Heart right ventricle (tissue), 16 donors: ENCODE results near the gene STAT5B. TPM values are rescaled to one million over a fixed set of nuclear protein-coding genes. Genes with fewer than 3 reads are reported as not detected.

ENCODE experiments used
- ATAC-seq, 8 donors: fragments of 200-7000 bp; cut with Tn5 transposase; one replicate each; pipeline ENCODE4 v1.9.1; 2020; ENCODE audit warnings: mild to moderate bottlenecking in 8 of 8, moderate library complexity in 8 of 8, moderate number of reproducible peaks in 1 of 8
- DNase-seq, 2 donors: peaks; one replicate each; pipeline ENCODE4 v3.0.0-alpha.2; 2020
- H3K27ac ChIP-seq, 10 donors: fragments of 200-600 bp; sonication (generic) in 2 of 10; one replicate each; pipeline versions ENCODE4 v1.5.0 to v1.8.0; 2020 to 2022; ENCODE audit warnings: mild to moderate bottlenecking in 3 of 10
- H3K27me3 ChIP-seq, 7 donors: fragments of 200-600 bp; one replicate each; pipeline ENCODE4 v1.8.0; 2021 to 2022; ENCODE audit warnings: mild to moderate bottlenecking in 2 of 7
- H3K36me3 ChIP-seq, 9 donors: fragments of 200-600 bp; sonication (generic) in 1 of 9; one replicate each; pipeline versions ENCODE4 v1.5.0 to v1.8.0; 2020 to 2022; ENCODE audit warnings: mild to moderate bottlenecking in 2 of 9
- H3K4me1 ChIP-seq, 9 donors: fragments of 200-600 bp; sonication (generic) in 1 of 9; one replicate each; pipeline versions ENCODE4 v1.5.0 to v1.8.0; 2020 to 2022; ENCODE audit warnings: mild to moderate bottlenecking in 4 of 9
- H3K4me3 ChIP-seq, 10 donors: fragments of 200-600 bp; sonication (generic) in 2 of 10; one replicate each; pipeline versions ENCODE4 v1.5.0 to v1.8.0; 2020 to 2022; ENCODE audit warnings: mild to moderate bottlenecking in 7 of 10, moderate library complexity in 2 of 10
- H3K9me3 ChIP-seq, 11 donors: fragments of 200-600 bp in 10 of 11; sonication (generic) in 2 of 11; one replicate each; pipeline versions ENCODE4 v1.5.0 to v1.8.0; 2013 to 2022; ENCODE audit warnings: mild to moderate bottlenecking in 2 of 11, control low read depth in 1 of 11, moderate library complexity in 1 of 11
- CTCF ChIP-seq, 9 donors: fragments of 200-600 bp; sonication (generic) in 2 of 9; IDR thresholded peaks; one replicate each; pipeline versions ENCODE4 v1.5.0 to v1.8.0; 2021 to 2022; ENCODE audit warnings: antibody characterized with exemption in 9 of 9, mild to moderate bottlenecking in 5 of 9, moderate library complexity in 1 of 9
- WGBS, 2 donors: extraction: QIAGEN DNeasy Blood & Tissue Kit; methylation state at CpG; one replicate each; pipeline ENCODE4 v1.1.7; 2013; ENCODE audit warnings: inconsistent platforms in 1 of 2; 5-methylcytosine and 5-hydroxymethylcytosine counted together
- intact Hi-C, 10 donors: fragments of 100-400 bp; cut with DNase I; formaldehyde crosslinking; loops; one replicate each; pipeline versions ENCODE4 v1.11.1 to v1.14.2; 2022
- polyA plus RNA-seq, 2 donors: library from polyadenylated mRNA; stranded (reverse); fragments of 200-250 nt; gene quantifications; one replicate each; pipeline ENCODE4 v1.2.3, GENCODE V29; 2013
- total RNA-seq, 10 donors: library from RNA; stranded (reverse); fragmentation: NEBNext Ultra II Directional in 3 of 10; extraction: Animal tissue kit (Norgen Biotek cat#: 25700) in 3 of 10; gene quantifications; one replicate each; pipeline versions ENCODE4 v1.2.1 to v1.2.4, GENCODE V29; 2021 to 2023
- donor health status: Arrhythmogenic right ventricular cardiomyopathy.
- donor health status: ischemic (EF 13 %, LVEDD 7.1; RV severe dilation, severe dysfunction).
- donor health status: healthy with polysubstance abuse.
- donor health status: DM: no; HTN: yes; CAD: no.
- donor health status: DM: no; HTN: no; CAD: no.
- donor health status: ischemic (EF 25% LVEDD 6.9; RV normal size, moderate dysfunction).
- donor health status: ischemic (EF 25% LVEDD 5.7; RV mildly dilated, moderate dysfunction).
- donor health status: healthy.
- donor health status: DM: yes; HTN: yes; CAD: no.
- donor health status: Ischemic cardiomyopathy.
- donor health status: ischemic (EF 35%, LVEDD 5.7; RV mildly dilated, moderate dysfunction).
- donor health status: nonischemic (EF 11% LVEDD 7.7; RV severe dilation, severe dysfunction).
- donor health status: DM: yes; HTN: yes; CAD: no.
- donor health status: PGD.
- donor health status: ischemic (EF 29% LVEDD 5.4; RV normal size, mild dysfunction).
- donor health status: nonischemic (EF 23%, LVEDD 6.1; RV moderate dilation, normal function).

STAT5B gene
- total and polyA plus RNA-seq, 12 donors, result 14.4 to 34.7 (median 30.1) TPM

GRCh38 chr17:42192189-42193126, 83.7 kb downstream of the STAT5B start:
- Histone ChIP-seq H3K27me3 (no peaks in the 10 kb centered on the region), H3K9me3 (no peaks in the 10 kb centered on the region), H3K27ac (peak overlapping the region in 1 of 10 donors; percentile 10), H3K4me1 (peaks cover 6 to 32% (median 16%) of the 10 kb centered on the region in 9 donors), H3K36me3 (peaks cover 0 to 20% (median 0%) of the 10 kb centered on the region in 9 donors), H3K4me3 (peak overlapping the region in 1 of 10 donors; percentile 82)
- WGBS, 2 donors, result 91 to 94% methylated on average over 23 of the region's 23 CpGs
- ATAC-seq (no peak), DNase-seq (no peak)
- intact Hi-C loops, result no loop called here
- TF ChIP-seq CTCF (IDR thresholded peaks at IDR 0.05), result no peak

- no peaks in the 10 kb centered on the region for H3K27me3 ChIP-seq
- WGBS, 2 donors, result 98 to 99% methylated on average over 5 of the region's 5 CpGs
- TF ChIP-seq CTCF (IDR thresholded peaks at IDR 0.05), result no peak
- intact Hi-C loops, result no loop called here
- no peaks in the 10 kb centered on the region for H3K9me3 ChIP-seq
- H3K4me1 ChIP-seq, result peaks cover 6 to 32% (median 16%) of the 10 kb centered on the region in 9 donors
- peaks cover 0 to 20% (median 0%) of the 10 kb centered on the region in 9 donors for H3K36me3 ChIP-seq
- no peak overlapping the region for H3K27ac ChIP-seq
- ATAC-seq, result no peak
- no peak for DNase-seq
- no peak overlapping the region for H3K4me3 ChIP-seq
Observed at GRCh38 chr17:42191275-42191608, 84.9 kb downstream of the STAT5B start.

- Histone ChIP-seq H3K9me3 (no peaks in the 10 kb centered on the region), H3K4me3 (no peak overlapping the region), H3K36me3 (peaks cover 0 to 20% (median 0%) of the 10 kb centered on the region in 9 donors), H3K4me1 (peaks cover 6 to 32% (median 16%) of the 10 kb centered on the region in 9 donors), H3K27me3 (no peaks in the 10 kb centered on the region), H3K27ac (no peak overlapping the region)
- ATAC-seq (no peak), DNase-seq (no peak)
- 88 to 90% methylated on average over 17 of the region's 17 CpGs for WGBS, 2 donors
- intact Hi-C loops, result no loop called here
- TF ChIP-seq CTCF (IDR thresholded peaks at IDR 0.05), result no peak
Observed at GRCh38 chr17:42190491-42191274, 85.5 kb downstream of the STAT5B start.

- DNase-seq, result no peak
- WGBS, 2 donors, result 73 to 80% methylated on average over 11 of the region's 11 CpGs
- intact Hi-C loops, result loop anchor here in 2 of 10 donors (5.0 to 10.0 kb wide), 3 partner anchors 93 to 335 kb away; partner anchors contain the start of gene NKIRAS2 (in 1 of the 2)
Observed at GRCh38 chr17:42189651-42189965, 86.6 kb downstream of the STAT5B start.

More at GRCh38 chr17:42189651-42189965, 86.6 kb downstream of the STAT5B start:
- no peak overlapping the region for H3K4me3 ChIP-seq
- H3K9me3 ChIP-seq, result no peaks in the 10 kb centered on the region
- no peaks in the 10 kb centered on the region for H3K27me3 ChIP-seq
- H3K36me3 ChIP-seq, result peaks cover 0 to 20% (median 0%) of the 10 kb centered on the region in 9 donors
- TF ChIP-seq CTCF (IDR thresholded peaks at IDR 0.05), result no peak
- ATAC-seq, result no peak
- H3K27ac ChIP-seq, result no peak overlapping the region
- H3K4me1 ChIP-seq, result peaks cover 6 to 37% (median 17%) of the 10 kb centered on the region in 9 donors
